Measurements from ENCODE around the gene FALEC. TPM values are rescaled to one million over a fixed set of nuclear protein-coding genes. Genes with fewer than 3 reads are reported as not detected.

The FALEC gene
- total RNA-seq, 1 experiment from 2014 or later: 1.0 TPM

- Histone ChIP-seq H3K4me3 (ENCODE audit: low read depth in 2 of 2, low read length in 2 of 2) (peak overlapping the region; percentile 48 to 69), H3K27ac (ENCODE audit: low read length) (peak overlapping the region; percentile 98), H3K4me1 (ENCODE audit: control insufficient read depth, insufficient read depth, low read length) (peaks cover 65% of the 10 kb centered on the region), H3K36me3 (ENCODE audit: control insufficient read depth, insufficient read depth, low read length) (no peaks in the 10 kb centered on the region), H3K9me3 (ENCODE audit: control insufficient read depth, insufficient read depth, low read depth, low read length) (no peaks in the 10 kb centered on the region), H3K27me3 (ENCODE audit: control insufficient read depth, insufficient read depth, low read length) (no peaks in the 10 kb centered on the region)
- in situ Hi-C loops (cut with HindIII; ENCODE audit: low pct_unique_long_range_greater_than_20kb, low sequenced_read_pairs) (no loop called here), intact Hi-C loops (cut with micrococcal nuclease; ENCODE audit: unreplicated experiment) (loop anchor here (5.0 kb wide), 2 partner anchors 60 to 250 kb away; no protein-coding TSS in a partner anchor)
- ATAC-seq (no peak), DNase-seq (ENCODE audit: low read depth, low spot score) (no peak)
- POLR2A ChIA-PET: interaction anchor here (0.5 to 2.4 kb wide), 7 partner anchors 7 to 40 kb away, joined by 3 to 13 read pairs (median 5); partner anchors contain the start of gene MCL1
- TF ChIP-seq SIN3A (IDR thresholded peaks at IDR 0.05; ENCODE audit: borderline replicate concordance, insufficient read depth, low read depth, low read length) (no peak), POLR2AphosphoS5 (IDR thresholded peaks at IDR 0.05; ENCODE audit: low read depth, low read length) (no peak), REST (IDR thresholded peaks at IDR 0.05; ENCODE audit: insufficient read depth in 1 of 2, low read depth in 2 of 2, low read length in 1 of 2) (no peak), CTCF (IDR thresholded peaks at IDR 0.05) (no peak), TCF7L2 (IDR thresholded peaks at IDR 0.05; ENCODE audit: low read depth, low read length) (no peak)
- no TSS peak for BruUV-seq (replicated peaks)
- CTCF ChIA-PET: interaction anchor here (0.5 to 1.2 kb wide), 2 partner anchors 30 to 347 kb away, joined by 3 to 4 read pairs; no protein-coding TSS in a partner anchor
Observed at GRCh38 chr1:150562446-150563339, 47.1 kb downstream of the FALEC start.

GRCh38 chr1:150563340-150564038, 47.9 kb downstream of the FALEC start:
- no peak for DNase-seq (ENCODE audit: low read depth, low spot score)
- POLR2A ChIA-PET: interaction anchor here (0.5 to 2.4 kb wide), 7 partner anchors 9 to 84 kb away, joined by 3 to 13 read pairs (median 7); partner anchors contain the start of gene ENSA
- Histone ChIP-seq H3K4me3 (ENCODE audit: low read depth in 2 of 2, low read length in 2 of 2) (no peak overlapping the region; a peak in 1 of 4 replicates), H3K27ac (ENCODE audit: low read length) (peak overlapping the region; percentile 98), H3K4me1 (ENCODE audit: control insufficient read depth, insufficient read depth, low read length) (peaks cover 73% of the 10 kb centered on the region), H3K27me3 (ENCODE audit: control insufficient read depth, insufficient read depth, low read length) (no peaks in the 10 kb centered on the region), H3K9me3 (ENCODE audit: control insufficient read depth, insufficient read depth, low read depth, low read length) (no peaks in the 10 kb centered on the region), H3K36me3 (ENCODE audit: control insufficient read depth, insufficient read depth, low read length) (no peaks in the 10 kb centered on the region)
- ATAC-seq: no peak
- in situ Hi-C loops (cut with HindIII; ENCODE audit: low pct_unique_long_range_greater_than_20kb, low sequenced_read_pairs): no loop called here
- intact Hi-C loops (cut with micrococcal nuclease; ENCODE audit: unreplicated experiment): loop anchor here (5.0 kb wide), 2 partner anchors 59 to 249 kb away; no protein-coding TSS in a partner anchor
- BruUV-seq (replicated peaks): no TSS peak
- CTCF ChIA-PET: interaction anchor here (0.7 kb wide), 1 partner anchor 61 kb away, joined by 6 read pairs; no protein-coding TSS in a partner anchor
- TF ChIP-seq TCF7L2 (IDR thresholded peaks at IDR 0.05; ENCODE audit: low read depth, low read length) (no peak), REST (IDR thresholded peaks at IDR 0.05; ENCODE audit: insufficient read depth in 1 of 2, low read depth in 2 of 2, low read length in 1 of 2) (no peak), POLR2AphosphoS5 (IDR thresholded peaks at IDR 0.05; ENCODE audit: low read depth, low read length) (no peak), CTCF (IDR thresholded peaks at IDR 0.05) (no peak), SIN3A (IDR thresholded peaks at IDR 0.05; ENCODE audit: borderline replicate concordance, insufficient read depth, low read depth, low read length) (no peak)
